SK-N-SH (cell line): ENCODE results near the gene STRADB. TPM values are rescaled to one million over a fixed set of nuclear protein-coding genes. Genes with fewer than 3 reads are reported as not detected.

Source experiments
- CTCF ChIA-PET: fragments of 300-600, 350-600 bp; formaldehyde crosslinking; extraction: SDS; loops from one replicate; lab custom pipeline; 2021; lab: Yijun Ruan, JAX
- POLR2A ChIA-PET: fragments of 350-600 bp; sonication (Branson Sonifier 250); formaldehyde crosslinking; extraction: SDS; loops from one replicate; lab custom pipeline; 2020; ENCODE audit warnings: antibody characterized with exemption, inconsistent platforms; lab: Yijun Ruan, JAX
- DNase-seq: peaks from one replicate; pipeline ENCODE4 v3.0.0; 2012
- H2AFZ ChIP-seq: fragments of 200-600 bp; sonication (generic); 2 replicates; pipeline ENCODE4 v1.8.1; 2016; ENCODE audit warnings: antibody characterized with exemption, mild to moderate bottlenecking, low read depth
- H3F3A ChIP-seq: fragments of 200-600 bp; sonication (generic); replicated peaks from 2 replicates; pipeline ENCODE3; 2016; ENCODE audit warnings: antibody characterized with exemption, mild to moderate bottlenecking; ENCODE audit not compliant: insufficient read depth
- H3K27ac ChIP-seq, 2 experiments: fragments of 200-500 bp in 1 of 2; fragments of 200-600 bp in 1 of 2; sonication (Bioruptor generic) in 1 of 2; sonication (generic), shearing (Covaris generic) in 1 of 2; 2 replicates each; pipeline versions ENCODE4 v1.5.1 to v1.6.1; 2014 to 2016; ENCODE audit warnings: low read depth in 2 of 2, inconsistent platforms in 1 of 2, low read length in 1 of 2, mild to moderate bottlenecking in 1 of 2, mixed read lengths in 1 of 2
- H3K27me3 ChIP-seq: fragments of 200-600 bp; sonication (generic), shearing (Covaris generic); 2 replicates; pipeline ENCODE4 v1.6.1; 2016; ENCODE audit warnings: mixed run types; ENCODE audit not compliant: insufficient read depth
- H3K36me3 ChIP-seq, 2 experiments: fragments of 200-500 bp in 1 of 2; fragments of 200-600 bp in 1 of 2; sonication (Bioruptor generic) in 1 of 2; sonication (generic) in 1 of 2; replicated peaks in 1 of 2; 2 replicates each; pipeline versions ENCODE3 to v1.5.1; 2014 to 2016; ENCODE audit warnings: low read length in 1 of 2, mild to moderate bottlenecking in 1 of 2; ENCODE audit not compliant: insufficient read depth in 2 of 2, control insufficient read depth in 1 of 2
- H3K4me1 ChIP-seq, 2 experiments: fragments of 200-500 bp in 1 of 2; fragments of 200-600 bp in 1 of 2; sonication (Bioruptor generic) in 1 of 2; sonication (generic), shearing (Covaris generic) in 1 of 2; 2 replicates each; pipeline versions ENCODE4 v1.5.1 to v1.6.1; 2014 to 2016; ENCODE audit warnings: low read depth in 1 of 2, low read length in 1 of 2, mixed run types in 1 of 2; ENCODE audit not compliant: insufficient read depth in 2 of 2, control insufficient read depth in 1 of 2
- H3K4me2 ChIP-seq: fragments of 200-600 bp; sonication (generic), shearing (Covaris generic); 2 replicates; pipeline ENCODE4 v1.6.1; 2017; ENCODE audit warnings: mixed run types
- H3K4me3 ChIP-seq, 2 experiments: fragments of 200-500 bp in 1 of 2; fragments of 200-600 bp in 1 of 2; sonication (Bioruptor generic) in 1 of 2; sonication (generic), shearing (Covaris generic) in 1 of 2; 2 replicates each; pipeline versions ENCODE4 v1.5.1 to v1.8.1; 2014 to 2016; ENCODE audit warnings: low read depth in 2 of 2, inconsistent platforms in 1 of 2, low read length in 1 of 2, mild to moderate bottlenecking in 1 of 2, mixed read lengths in 1 of 2, moderate library complexity in 1 of 2
- H3K79me2 ChIP-seq: fragments of 200-600 bp; sonication (generic); 2 replicates; pipeline ENCODE4 v1.8.1; 2017; ENCODE audit warnings: mild to moderate bottlenecking; ENCODE audit not compliant: insufficient read depth
- H3K9ac ChIP-seq: fragments of 200-600 bp; sonication (generic); 2 replicates; pipeline ENCODE4 v1.6.1; 2017; ENCODE audit warnings: mixed run types
- H3K9me2 ChIP-seq: fragments of 200-600 bp; sonication (generic); 2 replicates; pipeline ENCODE4 v1.6.1; 2017; ENCODE audit warnings: mixed run types
- H3K9me3 ChIP-seq: fragments of 200-600 bp; sonication (generic); 2 replicates; pipeline ENCODE4 v1.6.1; 2017; ENCODE audit warnings: mixed run types, mild to moderate bottlenecking, moderate library complexity
- H4K20me1 ChIP-seq: fragments of 200-600 bp; sonication (generic); 2 replicates; pipeline ENCODE4 v1.6.1; 2017; ENCODE audit warnings: mild to moderate bottlenecking, mixed run types; ENCODE audit not compliant: insufficient read depth
- CHD2 ChIP-seq: fragments of 150-350 bp; IDR thresholded peaks from 2 replicates; pipeline ENCODE4 v1.6.1; 2018; ENCODE audit warnings: low read length; ENCODE audit not compliant: partially characterized antibody
- EP300 ChIP-seq, 2 experiments: IDR thresholded peaks; 2 replicates each; pipeline versions ENCODE4 v1.4.0 to v1.6.1; 2012; ENCODE audit warnings: borderline replicate concordance in 1 of 2, low read depth in 1 of 2, low read length in 1 of 2
- EZH2phosphoT487 ChIP-seq: fragments of 200-600 bp; sonication (generic); IDR thresholded peaks from 2 replicates; pipeline ENCODE4 v1.6.1; 2017; ENCODE audit warnings: low read depth, mixed run types, mild to moderate bottlenecking, antibody characterized with exemption, moderate library complexity, borderline replicate concordance
- FOSL2 ChIP-seq: IDR thresholded peaks from 2 replicates; pipeline ENCODE4 v1.4.0; 2012; ENCODE audit warnings: low read depth, mild to moderate bottlenecking, moderate library complexity, borderline replicate concordance
- FOXJ3 ChIP-seq: sonication (generic); formaldehyde crosslinking; IDR thresholded peaks from 2 replicates; pipeline ENCODE4 v1.5.1; 2020; ENCODE audit warnings: mild to moderate bottlenecking, missing genetic modification reagents
- JUND ChIP-seq: IDR thresholded peaks from 2 replicates; pipeline ENCODE4 v1.4.0; 2012
- RCOR1 ChIP-seq: fragments of 150-350 bp; IDR thresholded peaks from 2 replicates; pipeline ENCODE4 v1.6.1; 2017; ENCODE audit warnings: antibody characterized with exemption, low read length
- SMC3 ChIP-seq: IDR thresholded peaks from 2 replicates; pipeline ENCODE4 v1.6.1; 2012; ENCODE audit warnings: low read depth, low read length, improper control_type of control experiment
- TCF12 ChIP-seq: IDR thresholded peaks from 2 replicates; pipeline ENCODE4 v1.4.0; 2012
- TEAD4 ChIP-seq: IDR thresholded peaks from 2 replicates; pipeline ENCODE4 v1.4.0; 2012; ENCODE audit warnings: mild to moderate bottlenecking, borderline replicate concordance; ENCODE audit not compliant: insufficient read depth
- polyA plus RNA-seq, 3 experiments: library from polyadenylated mRNA; depleted of rRNA; stranded (reverse); fragments of >200 nt; gene quantifications; 2 replicates each; pipeline ENCODE4 v1.2.3, GENCODE V29; 2012
- TF ChIP-seq, protein P1 (sequence below): IDR thresholded peaks from 2 replicates; pipeline ENCODE4 v1.6.1; 2012; ENCODE audit warnings: mild to moderate bottlenecking, low read depth, low read length, moderate library complexity
- TF ChIP-seq, protein P2 (sequence below): IDR thresholded peaks from 2 replicates; pipeline ENCODE4 v1.4.0; 2012; ENCODE audit warnings: low read depth, borderline replicate concordance
- TF ChIP-seq, protein P3 (sequence below): fragments of 200-600 bp; sonication (generic); IDR thresholded peaks from 2 replicates; pipeline ENCODE4 v1.6.1; 2017; ENCODE audit warnings: antibody characterized with exemption, mild to moderate bottlenecking, moderate library complexity

The STRADB gene
- polyA plus RNA-seq, 1 of the 3 experiments (the other 2 are of a cell fraction): 27.0 TPM

DNA sequence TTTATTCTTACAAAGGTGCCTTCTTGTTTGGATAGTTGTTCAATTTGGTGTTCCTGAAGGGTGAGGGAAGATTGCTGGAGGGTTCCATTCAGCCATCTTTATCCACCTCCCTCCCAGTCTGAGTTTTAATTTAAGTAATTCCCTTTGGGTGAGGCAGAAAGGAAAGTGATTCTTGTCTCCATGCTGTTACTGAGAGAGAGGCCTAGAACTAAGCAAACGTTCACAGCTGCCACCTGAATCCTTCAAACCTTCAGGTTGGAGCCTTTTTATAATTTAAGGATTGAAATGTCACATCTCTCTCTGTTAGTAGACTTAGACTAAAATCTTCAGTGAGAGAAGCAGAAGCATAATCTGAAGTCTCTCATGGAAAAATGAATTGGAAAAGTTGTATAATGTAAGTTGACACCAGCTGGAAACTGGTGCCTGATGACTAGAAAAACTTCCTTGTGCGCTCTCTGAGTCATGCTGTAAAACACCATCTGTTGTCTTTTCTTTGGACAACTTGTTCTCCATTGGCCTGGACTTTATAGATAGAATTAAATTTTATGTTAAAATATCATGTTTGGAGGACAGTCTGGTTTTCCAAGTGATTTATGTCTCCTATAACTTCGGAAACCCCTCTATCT lies 14.6 kb downstream of the STRADB start (continued):
- TF ChIP-seq EZH2phosphoT487 (no peak), RCOR1 (no peak), TEAD4 (no peak), FOXJ3 (CRISPR knock-in tag) (no peak), JUND (peak; percentile 83), SMC3 (no peak), FOSL2 (peak; percentile 90), TCF12 (peak; percentile 92)
- TF ChIP-seq, protein P1, sequence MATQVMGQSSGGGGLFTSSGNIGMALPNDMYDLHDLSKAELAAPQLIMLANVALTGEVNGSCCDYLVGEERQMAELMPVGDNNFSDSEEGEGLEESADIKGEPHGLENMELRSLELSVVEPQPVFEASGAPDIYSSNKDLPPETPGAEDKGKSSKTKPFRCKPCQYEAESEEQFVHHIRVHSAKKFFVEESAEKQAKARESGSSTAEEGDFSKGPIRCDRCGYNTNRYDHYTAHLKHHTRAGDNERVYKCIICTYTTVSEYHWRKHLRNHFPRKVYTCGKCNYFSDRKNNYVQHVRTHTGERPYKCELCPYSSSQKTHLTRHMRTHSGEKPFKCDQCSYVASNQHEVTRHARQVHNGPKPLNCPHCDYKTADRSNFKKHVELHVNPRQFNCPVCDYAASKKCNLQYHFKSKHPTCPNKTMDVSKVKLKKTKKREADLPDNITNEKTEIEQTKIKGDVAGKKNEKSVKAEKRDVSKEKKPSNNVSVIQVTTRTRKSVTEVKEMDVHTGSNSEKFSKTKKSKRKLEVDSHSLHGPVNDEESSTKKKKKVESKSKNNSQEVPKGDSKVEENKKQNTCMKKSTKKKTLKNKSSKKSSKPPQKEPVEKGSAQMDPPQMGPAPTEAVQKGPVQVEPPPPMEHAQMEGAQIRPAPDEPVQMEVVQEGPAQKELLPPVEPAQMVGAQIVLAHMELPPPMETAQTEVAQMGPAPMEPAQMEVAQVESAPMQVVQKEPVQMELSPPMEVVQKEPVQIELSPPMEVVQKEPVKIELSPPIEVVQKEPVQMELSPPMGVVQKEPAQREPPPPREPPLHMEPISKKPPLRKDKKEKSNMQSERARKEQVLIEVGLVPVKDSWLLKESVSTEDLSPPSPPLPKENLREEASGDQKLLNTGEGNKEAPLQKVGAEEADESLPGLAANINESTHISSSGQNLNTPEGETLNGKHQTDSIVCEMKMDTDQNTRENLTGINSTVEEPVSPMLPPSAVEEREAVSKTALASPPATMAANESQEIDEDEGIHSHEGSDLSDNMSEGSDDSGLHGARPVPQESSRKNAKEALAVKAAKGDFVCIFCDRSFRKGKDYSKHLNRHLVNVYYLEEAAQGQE: no peak
- TF ChIP-seq, protein P2, sequence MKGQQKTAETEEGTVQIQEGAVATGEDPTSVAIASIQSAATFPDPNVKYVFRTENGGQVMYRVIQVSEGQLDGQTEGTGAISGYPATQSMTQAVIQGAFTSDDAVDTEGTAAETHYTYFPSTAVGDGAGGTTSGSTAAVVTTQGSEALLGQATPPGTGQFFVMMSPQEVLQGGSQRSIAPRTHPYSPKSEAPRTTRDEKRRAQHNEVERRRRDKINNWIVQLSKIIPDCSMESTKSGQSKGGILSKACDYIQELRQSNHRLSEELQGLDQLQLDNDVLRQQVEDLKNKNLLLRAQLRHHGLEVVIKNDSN: no peak
- TF ChIP-seq, protein P3, sequence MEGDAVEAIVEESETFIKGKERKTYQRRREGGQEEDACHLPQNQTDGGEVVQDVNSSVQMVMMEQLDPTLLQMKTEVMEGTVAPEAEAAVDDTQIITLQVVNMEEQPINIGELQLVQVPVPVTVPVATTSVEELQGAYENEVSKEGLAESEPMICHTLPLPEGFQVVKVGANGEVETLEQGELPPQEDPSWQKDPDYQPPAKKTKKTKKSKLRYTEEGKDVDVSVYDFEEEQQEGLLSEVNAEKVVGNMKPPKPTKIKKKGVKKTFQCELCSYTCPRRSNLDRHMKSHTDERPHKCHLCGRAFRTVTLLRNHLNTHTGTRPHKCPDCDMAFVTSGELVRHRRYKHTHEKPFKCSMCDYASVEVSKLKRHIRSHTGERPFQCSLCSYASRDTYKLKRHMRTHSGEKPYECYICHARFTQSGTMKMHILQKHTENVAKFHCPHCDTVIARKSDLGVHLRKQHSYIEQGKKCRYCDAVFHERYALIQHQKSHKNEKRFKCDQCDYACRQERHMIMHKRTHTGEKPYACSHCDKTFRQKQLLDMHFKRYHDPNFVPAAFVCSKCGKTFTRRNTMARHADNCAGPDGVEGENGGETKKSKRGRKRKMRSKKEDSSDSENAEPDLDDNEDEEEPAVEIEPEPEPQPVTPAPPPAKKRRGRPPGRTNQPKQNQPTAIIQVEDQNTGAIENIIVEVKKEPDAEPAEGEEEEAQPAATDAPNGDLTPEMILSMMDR: no peak

DNA sequence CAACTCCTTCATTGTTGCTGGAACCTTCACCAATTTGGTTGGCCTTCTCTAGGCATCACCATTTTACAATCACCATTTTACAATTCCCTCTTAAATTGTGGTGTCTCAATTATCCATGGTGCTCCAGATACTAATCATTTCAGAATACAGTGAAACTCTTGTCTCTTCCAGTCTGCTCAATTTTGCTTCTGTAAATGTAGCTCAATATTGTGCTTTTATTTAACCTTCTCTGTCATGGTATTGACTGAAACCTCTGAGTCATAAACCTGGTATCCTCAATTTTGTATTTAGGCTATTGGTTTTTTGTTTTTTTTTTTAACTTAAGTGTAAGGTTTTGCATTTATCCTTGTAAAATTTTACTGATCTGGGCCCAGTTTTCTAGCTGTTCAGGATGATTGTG lies 16.1 kb downstream of the STRADB start:
- Histone ChIP-seq H3K4me1 (peaks cover 30 to 32% of the 10 kb centered on the region in 2 experiments), H3K4me3 (no peak overlapping the region), H3K9me2 (no peaks in the 10 kb centered on the region), H2AFZ (no peak overlapping the region), H3K79me2 (no peaks in the 10 kb centered on the region), H3K27ac (peak overlapping the region; percentile 86 to 90; a peak in 3 of 4 replicates), H4K20me1 (no peaks in the 10 kb centered on the region), H3F3A (peaks cover 32% of the 10 kb centered on the region), H3K9ac (no peak overlapping the region), H3K9me3 (no peaks in the 10 kb centered on the region), H3K27me3 (no peaks in the 10 kb centered on the region), H3K4me2 (no peak overlapping the region), H3K36me3 (peaks cover 39 to 51% of the 10 kb centered on the region in 2 experiments)
- ChIA-PET POLR2A (no interaction called here), CTCF (interaction anchor here (1.3 kb wide), 1 partner anchor 235 kb away, joined by 3 read pairs; no protein-coding TSS in a partner anchor)
- no peak for DNase-seq
- TF ChIP-seq EP300 (IDR thresholded peaks at IDR 0.05; ENCODE audit: borderline replicate concordance in 1 of 2, low read depth in 1 of 2, low read length in 1 of 2) (no peak), JUND (0 out of 2 replicates have a peak, but pooled peaks have one; percentile 12), FOSL2 (peak; percentile 25; the same call in 1 of the 2 replicates), CHD2 (no peak)
